ENCODE results near the gene IQGAP1. TPM values are rescaled to one million over a fixed set of nuclear protein-coding genes. Genes with fewer than 3 reads are reported as not detected.

The IQGAP1 gene
- total RNA-seq, 4 donors from 2014 or later = 220 to 320 (median 295) TPM

GRCh38 chr15:90376789-90377188, 11.3 kb upstream of the IQGAP1 start:
- TF ChIP-seq, protein P1, sequence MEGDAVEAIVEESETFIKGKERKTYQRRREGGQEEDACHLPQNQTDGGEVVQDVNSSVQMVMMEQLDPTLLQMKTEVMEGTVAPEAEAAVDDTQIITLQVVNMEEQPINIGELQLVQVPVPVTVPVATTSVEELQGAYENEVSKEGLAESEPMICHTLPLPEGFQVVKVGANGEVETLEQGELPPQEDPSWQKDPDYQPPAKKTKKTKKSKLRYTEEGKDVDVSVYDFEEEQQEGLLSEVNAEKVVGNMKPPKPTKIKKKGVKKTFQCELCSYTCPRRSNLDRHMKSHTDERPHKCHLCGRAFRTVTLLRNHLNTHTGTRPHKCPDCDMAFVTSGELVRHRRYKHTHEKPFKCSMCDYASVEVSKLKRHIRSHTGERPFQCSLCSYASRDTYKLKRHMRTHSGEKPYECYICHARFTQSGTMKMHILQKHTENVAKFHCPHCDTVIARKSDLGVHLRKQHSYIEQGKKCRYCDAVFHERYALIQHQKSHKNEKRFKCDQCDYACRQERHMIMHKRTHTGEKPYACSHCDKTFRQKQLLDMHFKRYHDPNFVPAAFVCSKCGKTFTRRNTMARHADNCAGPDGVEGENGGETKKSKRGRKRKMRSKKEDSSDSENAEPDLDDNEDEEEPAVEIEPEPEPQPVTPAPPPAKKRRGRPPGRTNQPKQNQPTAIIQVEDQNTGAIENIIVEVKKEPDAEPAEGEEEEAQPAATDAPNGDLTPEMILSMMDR (IDR thresholded peaks at IDR 0.05) = no peak
- no peak for ATAC-seq (ENCODE audit: low FRiP score)
- no peak for DNase-seq (ENCODE audit: low spot score)

- TF ChIP-seq, protein P1 (IDR thresholded peaks at IDR 0.05) = no peak
- ATAC-seq (ENCODE audit: low FRiP score) (no peak), DNase-seq (ENCODE audit: low spot score) (no peak)
These were observed 8.8 kb upstream of the IQGAP1 start for GRCh38 chr15:90379263-90379662.

DNA sequence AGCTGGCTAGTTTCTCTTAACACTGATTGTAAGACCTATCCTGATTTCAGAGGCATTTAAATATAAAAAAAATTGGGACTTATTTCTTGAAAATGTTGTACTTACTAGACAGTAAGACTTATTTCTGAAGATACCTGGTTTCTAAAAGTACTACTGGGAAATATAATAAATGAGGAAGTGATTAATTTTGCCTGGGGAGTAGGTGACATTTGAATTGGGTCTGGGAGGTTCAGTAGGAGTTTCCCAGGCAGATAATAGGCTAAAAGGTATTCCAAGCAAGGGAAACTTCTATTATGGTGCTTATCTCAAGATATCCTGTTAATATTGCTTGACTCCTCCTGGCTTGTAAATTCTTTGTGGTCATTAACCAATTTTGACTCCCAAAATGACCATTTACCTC, 6.5 kb upstream of the IQGAP1 start:
- ATAC-seq (ENCODE audit: low FRiP score) = no peak
- TF ChIP-seq, protein P1 (IDR thresholded peaks at IDR 0.05) = no peak
- DNase-seq (ENCODE audit: low spot score) = no peak

DNA sequence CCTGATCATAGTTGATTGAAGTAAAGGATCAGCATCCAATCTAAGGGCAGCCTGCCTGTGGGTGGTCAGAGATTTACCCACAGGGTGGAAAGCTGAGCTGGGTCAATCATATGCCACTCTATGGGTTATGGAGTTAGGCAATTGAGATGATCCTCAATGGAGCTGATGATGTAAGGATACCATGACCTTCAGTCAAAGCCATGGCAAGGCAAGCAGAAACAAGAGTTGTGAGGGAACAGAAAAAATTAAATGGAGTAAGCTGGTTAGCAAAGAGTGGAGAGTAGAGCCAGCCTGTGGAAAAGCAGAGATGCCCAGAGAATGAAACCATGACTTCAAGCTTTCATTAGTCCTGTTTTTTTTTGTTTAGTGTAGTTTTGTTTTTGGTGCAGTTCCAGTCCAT, 5.7 kb upstream of the IQGAP1 start:
- no peak for DNase-seq (ENCODE audit: low spot score)
- no peak for ATAC-seq (ENCODE audit: low FRiP score)
- TF ChIP-seq, protein P1 (IDR thresholded peaks at IDR 0.05) = no peak

DNA sequence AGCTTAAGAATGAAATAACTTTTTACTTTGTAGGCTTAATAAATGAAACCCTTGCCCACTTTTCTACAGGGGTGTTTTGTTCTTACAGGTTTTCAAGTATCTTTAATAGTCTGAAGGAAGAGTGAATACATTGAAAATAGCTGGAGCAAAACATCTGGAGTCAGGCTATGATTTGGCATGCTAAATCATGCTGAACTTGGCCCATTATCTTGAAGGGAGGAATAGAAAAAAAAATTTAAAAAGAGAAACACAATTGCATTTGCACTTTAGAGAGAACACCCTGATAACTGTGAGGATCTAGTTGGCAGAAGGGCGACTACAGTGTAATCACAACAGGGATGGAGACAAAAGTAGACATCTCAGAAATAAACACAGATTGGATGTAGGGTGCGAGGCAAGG, 1.8 kb upstream of the IQGAP1 start:
- TF ChIP-seq, protein P1 (IDR thresholded peaks at IDR 0.05) = no peak
- no peak for DNase-seq (ENCODE audit: low spot score)
- ATAC-seq (ENCODE audit: low FRiP score) = no peak

GRCh38 chr15:90388462-90389380, 679 bp downstream of the IQGAP1 start:
- peak; percentile 69 for ATAC-seq (ENCODE audit: low FRiP score)
- peak; percentile 52 for DNase-seq (ENCODE audit: low spot score)
- TF ChIP-seq, protein P1 (IDR thresholded peaks at IDR 0.05) = no peak

DNA sequence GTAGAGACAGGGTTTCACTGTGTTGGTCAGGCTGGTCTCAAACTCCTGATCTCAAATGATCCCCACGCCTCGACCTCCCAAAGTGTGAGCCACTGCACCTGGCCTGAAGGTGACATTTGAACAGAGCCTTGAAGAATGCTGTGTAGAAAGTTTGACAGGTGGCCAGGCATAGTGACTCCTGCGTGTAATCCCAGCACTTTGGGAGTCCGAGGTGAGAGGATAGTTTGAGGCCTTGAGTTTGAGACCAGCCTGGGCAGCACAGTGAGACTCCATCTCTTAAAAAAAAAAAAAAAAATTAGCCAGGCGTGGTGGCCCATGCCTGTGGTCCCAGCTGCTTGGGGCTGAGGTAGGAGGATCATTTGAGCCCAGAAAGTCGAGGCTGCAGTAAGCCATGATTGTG, 1.5 kb downstream of the IQGAP1 start:
- TF ChIP-seq, protein P1 (IDR thresholded peaks at IDR 0.05) = no peak
- no peak for DNase-seq (ENCODE audit: low spot score)
- no peak for ATAC-seq (ENCODE audit: low FRiP score)

Data from omental fat pad (tissue), 4 donors.